Amniotic stem cell (primary cell): ENCODE results near the gene R3HDM1.
"Not testable (repeated sequence)": the region's sequence is repeated elsewhere in the genome, so short reads cannot be mapped to it uniquely, and the experiment has no call there.

ENCODE experiments used
- DNase-seq: peaks from one replicate; lab custom pipeline; 2025; lab: John Stamatoyannopoulos, UW

R3HDM1 gene

GRCh38 chr2:135709992-135710391, 178.7 kb downstream of the R3HDM1 start:
- DNase-seq, result peak; percentile 1

GRCh38 chr2:135715086-135715485, 183.8 kb downstream of the R3HDM1 start:
- not testable (repeated sequence) for DNase-seq

GRCh38 chr2:135728064-135728743, 196.9 kb downstream of the R3HDM1 start:
- DNase-seq, result no peak

GRCh38 chr2:135732561-135732960, 201.3 kb downstream of the R3HDM1 start:
- no peak for DNase-seq

GRCh38 chr2:135733045-135733444, 201.8 kb downstream of the R3HDM1 start:
- no peak for DNase-seq

GRCh38 chr2:135736546-135736945, 205.3 kb downstream of the R3HDM1 start:
- DNase-seq, result no peak

- no peak for DNase-seq
Measured at GRCh38 chr2:135740206-135740605, 208.9 kb downstream of the R3HDM1 start.

GRCh38 chr2:135741043-135741394, 209.7 kb downstream of the R3HDM1 start:
- no peak for DNase-seq

- peak; percentile 97 for DNase-seq
Measured at GRCh38 chr2:135741395-135742324, 210.4 kb downstream of the R3HDM1 start, which contains the start of gene UBXN4. Gene UBXN4, plus strand, starts transcription at chr2:135741855. Its CDS starts 75 bp downstream, at chr2:135741930.

- no peak for DNase-seq
Measured at GRCh38 chr2:135742325-135742757, 211.1 kb downstream of the R3HDM1 start.

- DNase-seq, result no peak
Measured at GRCh38 chr2:135743860-135744259, 212.6 kb downstream of the R3HDM1 start.

- DNase-seq, result no peak
Measured at GRCh38 chr2:135744760-135745314, 213.6 kb downstream of the R3HDM1 start.

GRCh38 chr2:135745545-135745944, 214.3 kb downstream of the R3HDM1 start:
- DNase-seq, result no peak

GRCh38 chr2:135755573-135755972, 224.3 kb downstream of the R3HDM1 start:
- no peak for DNase-seq

GRCh38 chr2:135756692-135757091, 225.4 kb downstream of the R3HDM1 start:
- no peak for DNase-seq

- no peak for DNase-seq
Measured at GRCh38 chr2:135762022-135762421, 230.7 kb downstream of the R3HDM1 start.

GRCh38 chr2:135762530-135762929, 231.2 kb downstream of the R3HDM1 start:
- DNase-seq, result no peak

- no peak for DNase-seq
Measured at GRCh38 chr2:135768863-135769262, 237.6 kb downstream of the R3HDM1 start.

- DNase-seq, result no peak
Measured at GRCh38 chr2:135773319-135773718, 242.0 kb downstream of the R3HDM1 start.

GRCh38 chr2:135773917-135774316, 242.6 kb downstream of the R3HDM1 start:
- DNase-seq, result no peak
